T-helper 22 cell (primary cell): Measurements from ENCODE around the gene RPS6KB1.
"Not testable (repeated sequence)": the region's sequence is repeated elsewhere in the genome, so short reads cannot be mapped to it uniquely, and the experiment has no call there.

ENCODE experiments used
- DNase-seq: peaks from one replicate; pipeline ENCODE4 v3.0.0-alpha.2; 2020; ENCODE audit warnings: low read depth

Gene RPS6KB1

GRCh38 chr17:59941131-59941530, 48.2 kb downstream of the RPS6KB1 start:
- no peak for DNase-seq

GRCh38 chr17:59946433-59946832, 53.5 kb downstream of the RPS6KB1 start:
- DNase-seq = not testable (repeated sequence)

GRCh38 chr17:59947310-59947709, 54.4 kb downstream of the RPS6KB1 start:
- not testable (repeated sequence) for DNase-seq

- DNase-seq = no peak
These were observed 57.1 kb downstream of the RPS6KB1 start for GRCh38 chr17:59950049-59950448.

GRCh38 chr17:59954856-59955255, 61.9 kb downstream of the RPS6KB1 start:
- DNase-seq = no peak

GRCh38 chr17:59959574-59959973, 66.7 kb downstream of the RPS6KB1 start:
- DNase-seq = not testable (repeated sequence)

GRCh38 chr17:59962739-59963318, 69.9 kb downstream of the RPS6KB1 start:
- no peak for DNase-seq

GRCh38 chr17:59963738-59964481, 71.0 kb downstream of the RPS6KB1 start:
- peak; percentile 9 for DNase-seq

- DNase-seq = peak; percentile 77
These were observed 71.8 kb downstream of the RPS6KB1 start, which contains the start of gene RNFT1 for GRCh38 chr17:59964482-59965328. TSS of gene RNFT1 (minus strand) at chr17:59964740. CDS start at chr17:59964663, 77 bp downstream.

GRCh38 chr17:59971771-59972170, 78.8 kb downstream of the RPS6KB1 start:
- DNase-seq = not testable (repeated sequence)

- DNase-seq = no peak
These were observed 79.9 kb downstream of the RPS6KB1 start for GRCh38 chr17:59972778-59973177.

- not testable (repeated sequence) for DNase-seq
These were observed 80.6 kb downstream of the RPS6KB1 start for GRCh38 chr17:59973483-59973882.

- DNase-seq = not testable (repeated sequence)
These were observed 82.2 kb downstream of the RPS6KB1 start for GRCh38 chr17:59975166-59975565.

- not testable (repeated sequence) for DNase-seq
These were observed 103.7 kb downstream of the RPS6KB1 start for GRCh38 chr17:59996608-59997007.
